ENCODE data around the gene PES1. TPM values are rescaled to one million over a fixed set of nuclear protein-coding genes. Genes with fewer than 3 reads are reported as not detected.
"Not testable (repeated sequence)": the region's sequence is repeated elsewhere in the genome, so short reads cannot be mapped to it uniquely, and the experiment has no call there.

PES1 gene
- total RNA-seq, 4 donors from 2014 or later, result 46.7 to 59.9 (median 53.1) TPM

DNA sequence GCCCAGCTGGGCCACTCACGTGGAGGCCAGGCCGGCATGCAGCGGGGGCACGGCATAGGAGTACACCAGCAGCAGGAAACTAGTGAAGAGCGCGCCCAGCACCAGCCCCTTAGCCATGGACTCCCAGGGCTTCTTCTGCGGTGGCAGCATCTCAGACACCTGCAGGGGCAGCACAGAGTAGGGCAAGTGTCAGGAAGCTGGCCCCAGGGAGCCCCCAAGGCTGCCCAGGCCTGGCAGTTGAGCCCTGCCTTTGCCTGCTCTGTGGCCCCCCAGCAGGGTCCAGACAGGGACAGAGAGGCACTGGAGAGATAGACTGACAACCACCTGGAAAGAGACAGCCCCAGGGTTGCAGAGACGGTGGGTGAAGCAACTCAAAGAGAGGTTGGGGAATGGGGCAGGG is 34.5 kb downstream of the PES1 start:
- Histone ChIP-seq H3K9me3 (no peaks in the 10 kb centered on the region), H3K4me1 (no peaks in the 10 kb centered on the region), H3K36me3 (no peaks in the 10 kb centered on the region), H3K27me3 (no peaks in the 10 kb centered on the region), H3K4me3 (no peak overlapping the region), H3K27ac (no peak overlapping the region)
- 38% methylated on average over 2 of the region's 8 CpGs for WGBS
- TF ChIP-seq POLR2A (IDR thresholded peaks at IDR 0.05), result no peak
- TF ChIP-seq, protein P1, sequence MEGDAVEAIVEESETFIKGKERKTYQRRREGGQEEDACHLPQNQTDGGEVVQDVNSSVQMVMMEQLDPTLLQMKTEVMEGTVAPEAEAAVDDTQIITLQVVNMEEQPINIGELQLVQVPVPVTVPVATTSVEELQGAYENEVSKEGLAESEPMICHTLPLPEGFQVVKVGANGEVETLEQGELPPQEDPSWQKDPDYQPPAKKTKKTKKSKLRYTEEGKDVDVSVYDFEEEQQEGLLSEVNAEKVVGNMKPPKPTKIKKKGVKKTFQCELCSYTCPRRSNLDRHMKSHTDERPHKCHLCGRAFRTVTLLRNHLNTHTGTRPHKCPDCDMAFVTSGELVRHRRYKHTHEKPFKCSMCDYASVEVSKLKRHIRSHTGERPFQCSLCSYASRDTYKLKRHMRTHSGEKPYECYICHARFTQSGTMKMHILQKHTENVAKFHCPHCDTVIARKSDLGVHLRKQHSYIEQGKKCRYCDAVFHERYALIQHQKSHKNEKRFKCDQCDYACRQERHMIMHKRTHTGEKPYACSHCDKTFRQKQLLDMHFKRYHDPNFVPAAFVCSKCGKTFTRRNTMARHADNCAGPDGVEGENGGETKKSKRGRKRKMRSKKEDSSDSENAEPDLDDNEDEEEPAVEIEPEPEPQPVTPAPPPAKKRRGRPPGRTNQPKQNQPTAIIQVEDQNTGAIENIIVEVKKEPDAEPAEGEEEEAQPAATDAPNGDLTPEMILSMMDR (IDR thresholded peaks at IDR 0.05), result no peak
- TF ChIP-seq EP300 (IDR thresholded peaks at IDR 0.05), result no peak
- no peak for TF ChIP-seq POLR2AphosphoS5 (IDR thresholded peaks at IDR 0.05)
- no peak for DNase-seq (ENCODE audit: low spot score in 2 of 2)

DNA sequence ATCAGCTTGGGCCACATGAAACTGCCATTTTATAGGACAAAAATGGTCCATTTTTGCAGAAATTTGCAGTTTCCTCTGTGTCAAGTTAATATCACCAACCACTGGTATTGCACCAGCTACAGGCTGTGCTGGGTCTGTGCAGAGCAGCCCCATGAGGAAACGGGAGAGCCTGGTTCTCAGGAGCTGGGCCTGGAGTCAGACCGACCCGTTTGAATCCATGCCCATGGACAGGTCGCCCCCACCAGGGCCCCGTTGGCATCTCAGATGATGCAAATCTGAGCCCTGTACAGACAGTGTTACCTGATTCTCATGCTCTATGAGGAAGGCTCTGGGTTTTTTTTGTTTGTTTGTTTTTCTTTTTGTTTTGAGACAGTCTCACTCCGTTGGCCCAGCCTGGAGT is 35.3 kb downstream of the PES1 start:
- H3K9me3 ChIP-seq, result no peaks in the 10 kb centered on the region
- no peaks in the 10 kb centered on the region for H3K36me3 ChIP-seq
- TF ChIP-seq EP300 (IDR thresholded peaks at IDR 0.05), result no peak
- TF ChIP-seq POLR2A (IDR thresholded peaks at IDR 0.05), result no peak
- TF ChIP-seq, protein P1 (IDR thresholded peaks at IDR 0.05), result no peak
- TF ChIP-seq POLR2AphosphoS5 (IDR thresholded peaks at IDR 0.05), result no peak
- DNase-seq (ENCODE audit: low spot score in 2 of 2), result no peak
- no peaks in the 10 kb centered on the region for H3K27me3 ChIP-seq
- no peak overlapping the region for H3K4me3 ChIP-seq
- 69% methylated on average over 6 of the region's 6 CpGs for WGBS
- no peaks in the 10 kb centered on the region for H3K4me1 ChIP-seq
- no peak overlapping the region for H3K27ac ChIP-seq

DNA sequence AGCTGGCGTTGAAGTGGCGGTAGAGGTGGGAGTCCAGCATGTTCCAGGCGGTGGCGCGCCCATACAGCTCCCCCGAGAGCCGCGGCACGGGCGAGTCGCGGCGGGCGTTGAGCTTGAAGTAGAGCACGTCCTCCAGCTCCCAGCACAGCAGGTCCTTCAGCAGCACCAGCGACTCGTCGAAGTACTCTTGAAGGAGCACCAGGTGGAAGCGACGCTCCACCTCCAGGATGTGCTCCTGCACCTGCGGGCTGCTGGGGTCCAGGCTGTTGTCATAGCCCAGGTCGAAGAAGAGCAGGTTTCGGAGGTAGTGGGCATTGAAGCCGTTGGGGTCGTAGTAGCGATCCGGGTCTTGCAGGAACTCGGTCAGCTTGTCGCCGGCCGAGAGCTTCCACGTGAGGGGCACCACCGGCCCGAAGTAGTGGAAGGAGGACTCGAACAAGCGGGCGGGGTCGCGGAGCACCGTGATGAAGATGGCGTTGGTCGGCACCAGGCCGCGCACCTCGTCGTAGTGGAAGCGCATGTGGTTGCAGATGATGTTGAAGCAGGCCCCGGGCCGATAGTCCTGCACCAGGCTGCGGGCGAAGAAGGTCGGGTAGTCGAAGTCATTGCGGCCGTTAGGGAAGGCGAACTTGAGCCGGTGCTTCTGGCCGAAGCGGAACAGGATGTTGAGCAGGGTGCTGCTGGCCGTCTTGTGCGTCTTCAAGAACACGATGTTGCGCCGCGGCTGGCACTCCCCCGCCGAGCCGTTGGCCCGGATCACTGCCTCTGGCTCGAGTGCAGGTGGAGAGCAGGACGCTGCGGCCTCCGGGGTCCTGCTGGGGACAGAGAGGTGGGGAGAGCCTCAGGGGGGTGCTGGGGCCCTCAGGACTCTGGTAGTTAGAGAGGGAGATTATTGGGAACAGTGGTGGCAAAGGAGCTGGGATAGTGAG is 36.2 kb downstream of the PES1 start:
- no peaks in the 10 kb centered on the region for H3K4me1 ChIP-seq
- no peak overlapping the region for H3K27ac ChIP-seq
- no peaks in the 10 kb centered on the region for H3K36me3 ChIP-seq
- 95% methylated on average over 73 of the region's 73 CpGs for WGBS
- H3K27me3 ChIP-seq, result no peaks in the 10 kb centered on the region
- no peak overlapping the region for H3K4me3 ChIP-seq
- H3K9me3 ChIP-seq, result no peaks in the 10 kb centered on the region
- TF ChIP-seq POLR2A (IDR thresholded peaks at IDR 0.05) (no peak), POLR2AphosphoS5 (IDR thresholded peaks at IDR 0.05) (no peak), EP300 (IDR thresholded peaks at IDR 0.05) (no peak)
- TF ChIP-seq, protein P1 (IDR thresholded peaks at IDR 0.05), result no peak
- DNase-seq (ENCODE audit: low spot score in 2 of 2), result no peak

DNA sequence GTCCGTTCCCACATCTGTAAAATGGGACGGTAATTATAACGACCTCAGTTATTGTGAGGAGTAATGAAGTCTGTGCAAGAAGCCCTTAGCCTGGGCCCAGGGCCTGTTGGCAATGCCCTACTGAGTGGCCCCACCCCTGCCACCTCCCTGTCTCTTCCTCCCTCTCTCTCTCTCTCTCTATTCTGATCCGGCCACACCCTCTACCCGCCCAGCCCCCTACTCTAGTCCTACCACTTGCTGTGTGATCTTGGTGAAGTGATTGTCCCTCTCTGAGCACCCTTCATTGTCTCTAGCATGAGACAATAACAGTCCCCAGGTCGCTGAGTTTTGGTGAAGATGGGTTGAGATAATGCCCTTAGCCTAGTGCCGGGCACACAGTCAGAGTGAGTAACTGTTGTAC is 37.7 kb downstream of the PES1 start:
- TF ChIP-seq POLR2AphosphoS5 (IDR thresholded peaks at IDR 0.05) (no peak), POLR2A (IDR thresholded peaks at IDR 0.05) (no peak), EP300 (IDR thresholded peaks at IDR 0.05) (no peak)
- TF ChIP-seq, protein P1 (IDR thresholded peaks at IDR 0.05), result no peak
- no peak overlapping the region for H3K4me3 ChIP-seq
- no peaks in the 10 kb centered on the region for H3K4me1 ChIP-seq
- WGBS, result 84% methylated on average over 6 of the region's 7 CpGs
- no peaks in the 10 kb centered on the region for H3K27me3 ChIP-seq
- no peaks in the 10 kb centered on the region for H3K36me3 ChIP-seq
- no peaks in the 10 kb centered on the region for H3K9me3 ChIP-seq
- H3K27ac ChIP-seq, result no peak overlapping the region
- no peak for DNase-seq (ENCODE audit: low spot score in 2 of 2)

DNA sequence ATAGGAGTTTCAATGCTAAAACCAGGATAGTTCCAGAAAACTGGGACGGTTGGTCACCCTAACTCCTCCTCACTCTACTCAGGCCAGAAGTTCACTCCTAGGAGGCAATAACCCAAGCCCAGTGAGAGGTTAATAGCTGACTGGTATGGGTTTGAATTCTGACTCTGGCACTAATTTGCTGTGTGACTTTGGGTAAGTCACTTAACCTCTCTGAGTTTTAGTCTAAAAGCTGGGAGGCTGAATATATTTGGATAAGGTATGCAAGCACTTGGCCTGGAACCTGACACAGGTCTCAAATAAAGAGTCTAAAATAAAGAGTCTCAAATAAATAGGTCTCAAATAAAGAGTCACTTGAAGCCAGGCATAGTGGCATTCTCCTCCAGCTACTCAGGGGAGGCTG is 39.0 kb downstream of the PES1 start:
- no peaks in the 10 kb centered on the region for H3K9me3 ChIP-seq
- H3K36me3 ChIP-seq, result no peaks in the 10 kb centered on the region
- no peak overlapping the region for H3K27ac ChIP-seq
- no peak overlapping the region for H3K4me3 ChIP-seq
- no peaks in the 10 kb centered on the region for H3K27me3 ChIP-seq
- no peak for TF ChIP-seq POLR2AphosphoS5 (IDR thresholded peaks at IDR 0.05)
- TF ChIP-seq POLR2A (IDR thresholded peaks at IDR 0.05), result no peak
- no peak for TF ChIP-seq EP300 (IDR thresholded peaks at IDR 0.05)
- no peaks in the 10 kb centered on the region for H3K4me1 ChIP-seq
- DNase-seq (ENCODE audit: low spot score in 2 of 2), result no peak
- 43% methylated on average over 1 of the region's 1 CpG for WGBS

DNA sequence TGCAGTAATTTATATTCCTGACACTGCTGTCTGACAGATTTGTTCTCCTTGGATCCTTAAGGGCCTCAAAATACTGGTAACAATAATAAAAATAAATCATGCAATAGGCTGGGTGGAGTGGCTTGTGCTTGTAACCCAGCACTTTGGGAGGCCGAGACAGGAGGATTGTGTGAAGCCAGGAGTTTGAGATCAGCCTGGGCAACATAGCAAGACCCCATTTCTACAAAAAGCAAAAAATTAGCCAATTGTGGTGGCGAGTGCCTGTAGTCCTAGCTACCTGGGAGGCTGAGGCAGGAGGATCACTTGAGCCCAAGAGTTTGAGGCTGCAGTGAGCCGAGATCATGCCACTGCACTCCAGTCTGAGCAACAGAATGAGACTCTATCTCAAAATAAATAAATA is 39.9 kb downstream of the PES1 start:
- not testable (repeated sequence) for H3K9me3 ChIP-seq; H3K4me3 ChIP-seq; DNase-seq (ENCODE audit: low spot score in 2 of 2); H3K27me3 ChIP-seq; H3K4me1 ChIP-seq; H3K27ac ChIP-seq; H3K36me3 ChIP-seq
- 82% methylated on average over 3 of the region's 3 CpGs for WGBS
